ENCODE data around the gene TPO.

Gene TPO

GRCh38 chr2:1431886-1432400 is 18.7 kb downstream of the TPO start:
- TF ChIP-seq CTCF (IDR thresholded peaks at IDR 0.05; ENCODE audit: extremely low read depth, missing control alignments): no peak
- DNase-seq (ENCODE audit: low spot score): no peak

- TF ChIP-seq CTCF (IDR thresholded peaks at IDR 0.05; ENCODE audit: extremely low read depth, missing control alignments): no peak
- no peak for DNase-seq (ENCODE audit: low spot score)
Observed at GRCh38 chr2:1432726-1433125, 19.5 kb downstream of the TPO start.

- no peak for TF ChIP-seq CTCF (IDR thresholded peaks at IDR 0.05; ENCODE audit: extremely low read depth, missing control alignments)
- DNase-seq (ENCODE audit: low spot score): no peak
Observed at GRCh38 chr2:1436369-1436768, 23.1 kb downstream of the TPO start.

- TF ChIP-seq CTCF (IDR thresholded peaks at IDR 0.05; ENCODE audit: extremely low read depth, missing control alignments): no peak
Observed at GRCh38 chr2:1437101-1437500, 23.8 kb downstream of the TPO start.

GRCh38 chr2:1437537-1437936 is 24.3 kb downstream of the TPO start:
- TF ChIP-seq CTCF (IDR thresholded peaks at IDR 0.05; ENCODE audit: extremely low read depth, missing control alignments): no peak
- DNase-seq (ENCODE audit: low spot score): no peak

More at GRCh38 chr2:1437101-1437500, 23.8 kb downstream of the TPO start:
- no peak for DNase-seq (ENCODE audit: low spot score)

- TF ChIP-seq CTCF (IDR thresholded peaks at IDR 0.05; ENCODE audit: extremely low read depth, missing control alignments): no peak
- DNase-seq (ENCODE audit: low spot score): no peak
Observed at GRCh38 chr2:1438972-1439371, 25.7 kb downstream of the TPO start.

GRCh38 chr2:1440581-1440980 is 27.3 kb downstream of the TPO start:
- no peak for TF ChIP-seq CTCF (IDR thresholded peaks at IDR 0.05; ENCODE audit: extremely low read depth, missing control alignments)
- DNase-seq (ENCODE audit: low spot score): no peak

Data from GM20000 (cell line).